Measurements from ENCODE around the gene RPL23.
A peak's percentile ranks its signal among the peaks of the same experiment; 100 is the strongest.

RPL23 gene

DNA sequence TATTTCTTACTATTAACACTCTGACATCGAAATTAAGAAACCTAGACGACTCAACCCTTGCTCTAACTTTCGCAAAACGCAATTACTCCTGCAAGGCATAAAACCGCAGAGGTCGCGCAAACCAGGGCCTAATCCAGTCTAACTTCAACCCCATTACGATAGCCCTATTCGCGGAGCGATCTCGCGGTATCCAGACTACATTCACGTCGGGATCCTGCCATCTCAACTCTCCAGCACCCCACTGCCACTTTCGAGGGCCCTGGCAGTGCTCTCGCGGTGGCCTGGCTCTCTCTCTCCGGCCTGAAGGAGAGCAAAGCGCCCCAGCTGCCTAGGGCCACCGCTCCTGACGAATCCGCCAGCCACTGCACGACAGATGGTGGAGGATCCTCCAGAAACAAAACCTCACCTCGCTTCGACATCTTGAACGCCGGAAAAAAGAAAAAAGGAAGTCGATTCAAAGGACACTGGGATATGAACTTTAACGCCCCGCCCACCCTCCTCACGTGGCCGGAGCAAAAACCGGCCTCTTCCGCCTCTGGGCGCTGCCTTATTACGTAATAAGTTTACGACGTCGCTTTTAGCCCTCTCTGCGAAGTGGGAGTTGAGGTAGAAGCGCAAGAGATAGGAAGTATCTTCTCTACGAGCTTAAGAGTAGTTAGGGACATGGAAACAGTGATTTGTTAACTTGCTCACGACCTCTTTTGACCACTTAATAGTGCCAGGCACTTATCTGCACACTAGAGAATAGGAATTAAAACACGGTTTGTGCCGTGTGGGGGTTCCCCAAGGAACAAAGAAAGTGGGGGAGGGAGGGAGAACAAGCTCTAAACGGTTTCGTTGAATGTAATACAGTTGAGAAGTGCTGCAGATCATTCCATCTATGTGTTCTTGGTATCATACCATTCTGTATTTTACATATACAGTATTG lies at the start of gene RPL23:
Gene RPL23, minus strand, starts transcription at position 430 of the 928 bp plus-strand sequence. Its CDS starts 11 bp downstream, at position 419.
- Histone ChIP-seq H2AFZ (ENCODE audit: low read length) (peak within 1 kb of the TSS; percentile 94), H3K9me2 (replicated peaks; ENCODE audit: insufficient read depth, low read length) (no peaks in the 10 kb centered on the region), H3K36me3 (replicated peaks; ENCODE audit: insufficient read depth, low read length) (peaks cover 36% of the 10 kb centered on the region; the same call in 1 of the 2 replicates), H3K27me3 (replicated peaks; ENCODE audit: insufficient read depth, low read length) (no peaks in the 10 kb centered on the region), H3F3A (ENCODE audit: insufficient read depth, low read length) (peaks cover 59% of the 10 kb centered on the region), H3K4me3 (ENCODE audit: low read length) (peak within 1 kb of the TSS; percentile 99), H3K79me2 (ENCODE audit: low read length) (peaks cover 41% of the 10 kb centered on the region), H3K9me3 (replicated peaks; ENCODE audit: insufficient read depth, low read length) (no peaks in the 10 kb centered on the region), H3K27ac (ENCODE audit: low read length) (peak within 1 kb of the TSS; percentile 98), H3K9ac (ENCODE audit: low read length) (peak within 1 kb of the TSS; percentile 96), H3K4me2 (ENCODE audit: low read depth, low read length) (peak within 1 kb of the TSS; percentile 93), H4K20me1 (ENCODE audit: insufficient read depth, low read length) (peaks cover 24% of the 10 kb centered on the region), H3K4me1 (ENCODE audit: low read length) (peaks cover 11% of the 10 kb centered on the region)
- TF ChIP-seq EZH2 (optimal IDR thresholded peaks at IDR 0.05; ENCODE audit: low read depth, low read length): no peak
- no peak for TF ChIP-seq EZH2phosphoT487 (IDR thresholded peaks at IDR 0.05; ENCODE audit: low read length)
- TF ChIP-seq, protein P1, sequence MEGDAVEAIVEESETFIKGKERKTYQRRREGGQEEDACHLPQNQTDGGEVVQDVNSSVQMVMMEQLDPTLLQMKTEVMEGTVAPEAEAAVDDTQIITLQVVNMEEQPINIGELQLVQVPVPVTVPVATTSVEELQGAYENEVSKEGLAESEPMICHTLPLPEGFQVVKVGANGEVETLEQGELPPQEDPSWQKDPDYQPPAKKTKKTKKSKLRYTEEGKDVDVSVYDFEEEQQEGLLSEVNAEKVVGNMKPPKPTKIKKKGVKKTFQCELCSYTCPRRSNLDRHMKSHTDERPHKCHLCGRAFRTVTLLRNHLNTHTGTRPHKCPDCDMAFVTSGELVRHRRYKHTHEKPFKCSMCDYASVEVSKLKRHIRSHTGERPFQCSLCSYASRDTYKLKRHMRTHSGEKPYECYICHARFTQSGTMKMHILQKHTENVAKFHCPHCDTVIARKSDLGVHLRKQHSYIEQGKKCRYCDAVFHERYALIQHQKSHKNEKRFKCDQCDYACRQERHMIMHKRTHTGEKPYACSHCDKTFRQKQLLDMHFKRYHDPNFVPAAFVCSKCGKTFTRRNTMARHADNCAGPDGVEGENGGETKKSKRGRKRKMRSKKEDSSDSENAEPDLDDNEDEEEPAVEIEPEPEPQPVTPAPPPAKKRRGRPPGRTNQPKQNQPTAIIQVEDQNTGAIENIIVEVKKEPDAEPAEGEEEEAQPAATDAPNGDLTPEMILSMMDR (IDR thresholded peaks at IDR 0.05; ENCODE audit: low read length): no peak
- DNase-seq: peak; percentile 98

DNA sequence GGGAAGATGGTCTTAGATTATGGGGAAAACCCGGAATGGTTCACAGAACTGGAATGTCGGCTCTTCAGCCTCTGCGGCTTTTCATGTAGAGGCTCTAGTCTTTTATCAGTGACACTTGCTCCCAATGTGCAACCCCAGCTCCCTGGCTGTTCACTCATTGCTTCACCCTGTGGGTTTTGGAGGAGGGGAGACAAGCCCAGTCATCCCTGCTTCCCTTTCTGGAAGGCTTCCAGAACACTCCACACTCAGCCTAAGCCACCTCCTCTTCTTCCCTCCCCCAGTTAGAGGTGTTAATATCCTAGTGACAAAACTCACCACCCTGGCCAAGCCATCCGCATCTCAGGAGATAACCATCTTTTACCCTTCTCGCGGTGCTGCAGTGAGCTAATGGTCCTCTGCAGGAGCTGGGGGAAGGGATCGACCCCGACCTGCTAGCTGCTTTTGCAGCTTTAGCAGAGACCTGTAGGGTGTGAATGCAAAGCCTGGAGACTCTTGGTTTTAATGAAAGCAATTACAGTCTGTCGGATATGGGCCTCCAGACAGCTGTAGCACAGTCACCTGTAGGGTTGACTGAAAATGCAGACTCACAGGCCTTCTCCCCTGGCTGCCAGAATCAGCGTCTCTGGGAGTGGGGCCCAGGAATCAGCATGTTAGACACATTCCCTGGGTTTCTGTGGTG lies 47.6 kb upstream of the RPL23 start:
- H3K4me2 ChIP-seq (ENCODE audit: low read depth, low read length): no peak overlapping the region
- TF ChIP-seq EZH2 (optimal IDR thresholded peaks at IDR 0.05; ENCODE audit: low read depth, low read length): no peak
- TF ChIP-seq, protein P1 (IDR thresholded peaks at IDR 0.05; ENCODE audit: low read length): no peak
- no peak for TF ChIP-seq EZH2phosphoT487 (IDR thresholded peaks at IDR 0.05; ENCODE audit: low read length)
- no peaks in the 10 kb centered on the region for H3K36me3 ChIP-seq (replicated peaks; ENCODE audit: insufficient read depth, low read length)
- no peak overlapping the region for H2AFZ ChIP-seq (ENCODE audit: low read length)
- no peak overlapping the region for H3K9ac ChIP-seq (ENCODE audit: low read length)
- no peaks in the 10 kb centered on the region for H4K20me1 ChIP-seq (ENCODE audit: insufficient read depth, low read length)
- no peak for DNase-seq
- no peak overlapping the region for H3K27ac ChIP-seq (ENCODE audit: low read length)
- peaks cover 15% of the 10 kb centered on the region for H3F3A ChIP-seq (ENCODE audit: insufficient read depth, low read length)
- H3K4me3 ChIP-seq (ENCODE audit: low read length): no peak overlapping the region
- no peaks in the 10 kb centered on the region for H3K27me3 ChIP-seq (replicated peaks; ENCODE audit: insufficient read depth, low read length)
- peaks cover 72% of the 10 kb centered on the region for H3K79me2 ChIP-seq (ENCODE audit: low read length)
- H3K9me3 ChIP-seq (replicated peaks; ENCODE audit: insufficient read depth, low read length): no peaks in the 10 kb centered on the region
- peaks cover 33% of the 10 kb centered on the region for H3K4me1 ChIP-seq (ENCODE audit: low read length)
- H3K9me2 ChIP-seq (replicated peaks; ENCODE audit: insufficient read depth, low read length): no peaks in the 10 kb centered on the region

DNA sequence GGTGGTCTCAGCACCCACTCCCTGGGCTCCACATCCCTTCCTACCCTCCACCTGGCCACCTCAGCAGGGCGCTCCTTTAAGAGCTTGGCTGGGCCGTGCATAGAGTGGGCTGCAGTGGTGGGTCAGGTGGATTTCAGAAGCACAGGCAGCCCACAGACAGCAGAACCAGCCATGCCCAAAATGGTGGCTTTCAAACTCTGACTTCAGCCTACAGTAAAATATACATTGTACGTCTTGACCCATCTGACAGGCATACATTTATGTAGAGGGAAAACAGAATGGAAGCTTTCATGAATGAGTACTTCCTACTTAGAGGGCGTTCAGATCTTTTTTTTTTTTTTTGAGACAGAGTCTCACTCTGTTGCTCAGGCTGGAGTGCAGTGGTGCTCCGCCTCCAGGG lies 45.9 kb upstream of the RPL23 start:
- TF ChIP-seq EZH2 (optimal IDR thresholded peaks at IDR 0.05; ENCODE audit: low read depth, low read length) (no peak), EZH2phosphoT487 (IDR thresholded peaks at IDR 0.05; ENCODE audit: low read length) (no peak)
- TF ChIP-seq, protein P1 (IDR thresholded peaks at IDR 0.05; ENCODE audit: low read length): no peak
- peak overlapping the region; percentile 53 for H3K4me3 ChIP-seq (ENCODE audit: low read length)
- H2AFZ ChIP-seq (ENCODE audit: low read length): peak overlapping the region; percentile 65
- peak overlapping the region; percentile 88 for H3K27ac ChIP-seq (ENCODE audit: low read length)
- H3K4me2 ChIP-seq (ENCODE audit: low read depth, low read length): peak overlapping the region; percentile 96
- peaks cover 55% of the 10 kb centered on the region for H3K79me2 ChIP-seq (ENCODE audit: low read length)
- H3K9ac ChIP-seq (ENCODE audit: low read length): peak overlapping the region; percentile 56
- no peak for DNase-seq
- no peaks in the 10 kb centered on the region for H3K36me3 ChIP-seq (replicated peaks; ENCODE audit: insufficient read depth, low read length)
- H4K20me1 ChIP-seq (ENCODE audit: insufficient read depth, low read length): no peaks in the 10 kb centered on the region
- H3K9me2 ChIP-seq (replicated peaks; ENCODE audit: insufficient read depth, low read length): no peaks in the 10 kb centered on the region
- H3F3A ChIP-seq (ENCODE audit: insufficient read depth, low read length): peaks cover 15% of the 10 kb centered on the region
- H3K27me3 ChIP-seq (replicated peaks; ENCODE audit: insufficient read depth, low read length): no peaks in the 10 kb centered on the region
- no peaks in the 10 kb centered on the region for H3K9me3 ChIP-seq (replicated peaks; ENCODE audit: insufficient read depth, low read length)
- peaks cover 33% of the 10 kb centered on the region for H3K4me1 ChIP-seq (ENCODE audit: low read length)
